ENCODE data around the gene THSD4. TPM values are rescaled to one million over a fixed set of nuclear protein-coding genes. Genes with fewer than 3 reads are reported as not detected.

THSD4 gene
- total RNA-seq, 1 donor from 2014 or later: 66.8 TPM

GRCh38 chr15:71756599-71757352, 641.5 kb downstream of the THSD4 start:
- intact Hi-C loops (cut with DNase I): no loop called here
- Histone ChIP-seq H3K27me3 (no peaks in the 10 kb centered on the region), H3K36me3 (peaks cover 0 to 24% of the 10 kb centered on the region in 2 donors), H3K27ac (no peak overlapping the region), H3K9me3 (no peaks in the 10 kb centered on the region), H3K4me1 (peaks cover 28% of the 10 kb centered on the region), H3K4me3 (no peak overlapping the region)
- TF ChIP-seq POLR2A (IDR thresholded peaks at IDR 0.05): no peak
- no peak for TF ChIP-seq POLR2AphosphoS5 (IDR thresholded peaks at IDR 0.05; ENCODE audit: insufficient read depth in 1 of 2, low read depth in 1 of 2)
- TF ChIP-seq, protein P1, sequence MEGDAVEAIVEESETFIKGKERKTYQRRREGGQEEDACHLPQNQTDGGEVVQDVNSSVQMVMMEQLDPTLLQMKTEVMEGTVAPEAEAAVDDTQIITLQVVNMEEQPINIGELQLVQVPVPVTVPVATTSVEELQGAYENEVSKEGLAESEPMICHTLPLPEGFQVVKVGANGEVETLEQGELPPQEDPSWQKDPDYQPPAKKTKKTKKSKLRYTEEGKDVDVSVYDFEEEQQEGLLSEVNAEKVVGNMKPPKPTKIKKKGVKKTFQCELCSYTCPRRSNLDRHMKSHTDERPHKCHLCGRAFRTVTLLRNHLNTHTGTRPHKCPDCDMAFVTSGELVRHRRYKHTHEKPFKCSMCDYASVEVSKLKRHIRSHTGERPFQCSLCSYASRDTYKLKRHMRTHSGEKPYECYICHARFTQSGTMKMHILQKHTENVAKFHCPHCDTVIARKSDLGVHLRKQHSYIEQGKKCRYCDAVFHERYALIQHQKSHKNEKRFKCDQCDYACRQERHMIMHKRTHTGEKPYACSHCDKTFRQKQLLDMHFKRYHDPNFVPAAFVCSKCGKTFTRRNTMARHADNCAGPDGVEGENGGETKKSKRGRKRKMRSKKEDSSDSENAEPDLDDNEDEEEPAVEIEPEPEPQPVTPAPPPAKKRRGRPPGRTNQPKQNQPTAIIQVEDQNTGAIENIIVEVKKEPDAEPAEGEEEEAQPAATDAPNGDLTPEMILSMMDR (IDR thresholded peaks at IDR 0.05): no peak
- DNase-seq (ENCODE audit: extremely low spot score in 2 of 2): no peak

- Histone ChIP-seq H3K4me1 (peaks cover 17% of the 10 kb centered on the region), H3K36me3 (peaks cover 0 to 24% of the 10 kb centered on the region in 2 donors), H3K27ac (no peak overlapping the region), H3K9me3 (no peaks in the 10 kb centered on the region), H3K27me3 (no peaks in the 10 kb centered on the region), H3K4me3 (no peak overlapping the region)
- TF ChIP-seq POLR2A (IDR thresholded peaks at IDR 0.05) (no peak), POLR2AphosphoS5 (IDR thresholded peaks at IDR 0.05; ENCODE audit: insufficient read depth in 1 of 2, low read depth in 1 of 2) (no peak)
- TF ChIP-seq, protein P1 (IDR thresholded peaks at IDR 0.05): no peak
- DNase-seq (ENCODE audit: extremely low spot score in 2 of 2): no peak
- intact Hi-C loops (cut with DNase I): no loop called here
These were observed 642.7 kb downstream of the THSD4 start for GRCh38 chr15:71757741-71758530.

- peaks cover 10% of the 10 kb centered on the region for H3K4me1 ChIP-seq
- peaks cover 0 to 27% of the 10 kb centered on the region in 2 donors for H3K36me3 ChIP-seq
- TF ChIP-seq, protein P1 (IDR thresholded peaks at IDR 0.05): no peak
- TF ChIP-seq POLR2A (IDR thresholded peaks at IDR 0.05): no peak
- no peak for TF ChIP-seq POLR2AphosphoS5 (IDR thresholded peaks at IDR 0.05; ENCODE audit: insufficient read depth in 1 of 2, low read depth in 1 of 2)
- no peak for DNase-seq (ENCODE audit: extremely low spot score in 2 of 2)
- H3K27ac ChIP-seq: no peak overlapping the region
- no peak overlapping the region for H3K4me3 ChIP-seq
- no peaks in the 10 kb centered on the region for H3K9me3 ChIP-seq
- intact Hi-C loops (cut with DNase I): no loop called here
- no peaks in the 10 kb centered on the region for H3K27me3 ChIP-seq
These were observed 643.4 kb downstream of the THSD4 start for GRCh38 chr15:71758711-71759110.

- intact Hi-C loops (cut with DNase I): no loop called here
- TF ChIP-seq, protein P1 (IDR thresholded peaks at IDR 0.05): no peak
- TF ChIP-seq POLR2A (IDR thresholded peaks at IDR 0.05) (no peak), POLR2AphosphoS5 (IDR thresholded peaks at IDR 0.05; ENCODE audit: insufficient read depth in 1 of 2, low read depth in 1 of 2) (no peak)
- Histone ChIP-seq H3K4me3 (no peak overlapping the region), H3K27ac (no peak overlapping the region), H3K4me1 (peaks cover 10% of the 10 kb centered on the region), H3K9me3 (no peaks in the 10 kb centered on the region), H3K36me3 (peaks cover 0 to 43% of the 10 kb centered on the region in 2 donors), H3K27me3 (no peaks in the 10 kb centered on the region)
- DNase-seq (ENCODE audit: extremely low spot score in 2 of 2): no peak
These were observed 645.6 kb downstream of the THSD4 start for GRCh38 chr15:71760852-71761251.
